WTC11 (cell line): Measurements from ENCODE around the gene TGM1. TPM values are rescaled to one million over a fixed set of nuclear protein-coding genes. Genes with fewer than 3 reads are reported as not detected.
"Not testable (repeated sequence)": the region's sequence is repeated elsewhere in the genome, so short reads cannot be mapped to it uniquely, and the experiment has no call there.

Experiments used
- ATAC-seq: fragments of 200-7000 bp; cut with Tn5 transposase; 2 replicates; pipeline ENCODE4 v1.10.0; 2021; ENCODE audit warnings: mild to moderate bottlenecking, moderate library complexity
- CTCF ChIA-PET: fragments of 300-600 bp; sonication (Branson Sonifier 250); formaldehyde crosslinking; loops from one replicate; lab custom pipeline; 2021; ENCODE audit warnings: antibody characterized with exemption; lab: Charles Lee
- POLR2A ChIA-PET: fragments of 350-600 bp; sonication (Branson Sonifier 250); formaldehyde crosslinking; loops from one replicate; lab custom pipeline; 2021; ENCODE audit warnings: antibody characterized with exemption; lab: Charles Lee
- DNase-seq: peaks from one replicate; pipeline ENCODE4 v3.0.0; 2021; ENCODE audit warnings: low spot score
- H3K27ac Mint-ChIP-seq: 2 replicates; pipeline ENCODE4 v1.8.0; 2021; ENCODE audit warnings: mixed read lengths
- H3K27me3 Mint-ChIP-seq: 2 replicates; pipeline ENCODE4 v1.8.0; 2021; ENCODE audit warnings: low read depth, mild to moderate bottlenecking, moderate library complexity, mixed read lengths
- H3K36me3 Mint-ChIP-seq: 2 replicates; pipeline ENCODE4 v1.8.0; 2021; ENCODE audit warnings: mixed read lengths
- H3K4me1 Mint-ChIP-seq: 2 replicates; pipeline ENCODE4 v1.8.0; 2022; ENCODE audit warnings: mixed read lengths
- H3K4me3 Mint-ChIP-seq: 2 replicates; pipeline ENCODE4 v1.8.0; 2021; ENCODE audit warnings: mild to moderate bottlenecking, moderate library complexity, mixed read lengths
- H3K9me3 Mint-ChIP-seq: 2 replicates; pipeline ENCODE4 v1.8.0; 2021; ENCODE audit warnings: mixed read lengths
- CTCF ChIP-seq: fragments of 200-600 bp; IDR thresholded peaks from 2 replicates; pipeline ENCODE4 v1.8.0; 2022; ENCODE audit warnings: antibody characterized with exemption
- ELF4 ChIP-seq: sonication (generic); formaldehyde crosslinking; IDR thresholded peaks from 2 replicates; pipeline ENCODE4 v1.8.1; 2022; ENCODE audit warnings: low read depth, mild to moderate bottlenecking, moderate library complexity, missing genetic modification reagents
- EMX1 ChIP-seq: fragments of 250-450 bp; sonication (Bioruptor Pico); IDR thresholded peaks from 2 replicates; pipeline ENCODE4 v1.8.0; 2021; ENCODE audit warnings: mild to moderate bottlenecking
- ERG ChIP-seq: fragments of 250-450 bp; sonication (Bioruptor Pico); IDR thresholded peaks from 2 replicates; pipeline ENCODE4 v1.8.0; 2021; ENCODE audit warnings: mild to moderate bottlenecking
- HMGA2 ChIP-seq: fragments of 250-450 bp; sonication (Bioruptor Pico); IDR thresholded peaks from 2 replicates; pipeline ENCODE4 v1.4.0; 2021; ENCODE audit warnings: mild to moderate bottlenecking, moderate library complexity
- HMGXB4 ChIP-seq: sonication (generic); formaldehyde crosslinking; IDR thresholded peaks from 2 replicates; pipeline ENCODE4 v1.8.1; 2023; ENCODE audit warnings: mild to moderate bottlenecking, moderate library complexity, missing genetic modification reagents
- MLX ChIP-seq: sonication (generic); formaldehyde crosslinking; IDR thresholded peaks from 2 replicates; pipeline ENCODE4 v1.8.1; 2023; ENCODE audit warnings: mild to moderate bottlenecking, missing genetic modification reagents, moderate library complexity
- MYBL2 ChIP-seq: sonication (generic); formaldehyde crosslinking; IDR thresholded peaks from 2 replicates; pipeline ENCODE4 v1.8.1; 2023; ENCODE audit warnings: mild to moderate bottlenecking, moderate library complexity, missing genetic modification reagents
- NR3C1 ChIP-seq: sonication (generic); formaldehyde crosslinking; conservative IDR thresholded peaks from 2 replicates; pipeline ENCODE4 v1.8.1; 2023; ENCODE audit warnings: low read depth, mild to moderate bottlenecking, missing genetic modification reagents
- SMAD3 ChIP-seq: sonication (generic); formaldehyde crosslinking; IDR thresholded peaks from 2 replicates; pipeline ENCODE4 v1.8.0; 2022; ENCODE audit warnings: missing genetic modification reagents, mild to moderate bottlenecking, borderline replicate concordance
- SP1 ChIP-seq: sonication (generic); formaldehyde crosslinking; conservative IDR thresholded peaks from 2 replicates; pipeline ENCODE4 v1.8.1; 2022; ENCODE audit warnings: missing genetic modification reagents
- ZNF219 ChIP-seq: sonication (generic); formaldehyde crosslinking; IDR thresholded peaks from 2 replicates; pipeline ENCODE4 v1.8.0; 2023; ENCODE audit warnings: missing genetic modification reagents, mild to moderate bottlenecking, borderline replicate concordance
- ZNF396 ChIP-seq: fragments of 250-450 bp; sonication (Bioruptor Pico); IDR thresholded peaks from 2 replicates; pipeline ENCODE4 v1.8.0; 2021; ENCODE audit warnings: mild to moderate bottlenecking, moderate library complexity, borderline replicate concordance
- ZNF512 ChIP-seq: sonication (generic); formaldehyde crosslinking; IDR thresholded peaks from 2 replicates; pipeline ENCODE4 v1.8.1; 2022; ENCODE audit warnings: missing genetic modification reagents, borderline replicate concordance
- ZNF532 ChIP-seq: fragments of 250-450 bp; sonication (Bioruptor Pico); IDR thresholded peaks from 2 replicates; pipeline ENCODE4 v1.9.0; 2021; ENCODE audit warnings: mild to moderate bottlenecking, borderline replicate concordance
- ZSCAN18 ChIP-seq: fragments of 250-450 bp; sonication (Bioruptor Pico); IDR thresholded peaks from 2 replicates; pipeline ENCODE4 v2.1.2; 2022; ENCODE audit warnings: mild to moderate bottlenecking, moderate library complexity
- total RNA-seq: library from RNA; stranded (reverse); gene quantifications from 3 replicates; pipeline ENCODE4 v1.2.3, GENCODE V29; 2021

The TGM1 gene
- total RNA-seq, 1 experiment from 2014 or later, result 5.2 TPM

GRCh38 chr14:24219080-24219479 lies 43.9 kb downstream of the TGM1 start:
- no peak overlapping the region for H3K4me3 Mint-ChIP-seq
- no peak for DNase-seq
- H3K27ac Mint-ChIP-seq, result no peak overlapping the region
- peaks cover 5% of the 10 kb centered on the region for H3K36me3 Mint-ChIP-seq
- ATAC-seq, result no peak
- ChIA-PET POLR2A (no interaction called here), CTCF (interaction anchor here (1.0 kb wide), 1 partner anchor 23 kb away, joined by 3 read pairs; the partner anchor contains the start of gene TINF2)
- peaks cover 13% of the 10 kb centered on the region for H3K4me1 Mint-ChIP-seq
- H3K27me3 Mint-ChIP-seq, result no peaks in the 10 kb centered on the region
- TF ChIP-seq SMAD3, result no peak
- TF ChIP-seq ZNF396 (CRISPR knock-in tag), result no peak
- TF ChIP-seq ZNF532 (CRISPR knock-in tag), result no peak
- no peak for TF ChIP-seq EMX1
- H3K9me3 Mint-ChIP-seq, result no peaks in the 10 kb centered on the region

- H3K4me3 Mint-ChIP-seq, DNase-seq, H3K36me3 Mint-ChIP-seq, H3K27me3 Mint-ChIP-seq, H3K9me3 Mint-ChIP-seq, POLR2A ChIA-PET, H3K27ac Mint-ChIP-seq, ATAC-seq: not testable (repeated sequence)
- H3K4me1 Mint-ChIP-seq, result peaks cover 23% of the 10 kb centered on the region
- CTCF ChIA-PET, result interaction anchor here (1.3 to 2.5 kb wide), 4 partner anchors 25 to 82 kb away, joined by 4 to 31 read pairs (median 7); partner anchors contain the start of genes IPO4, IRF9 and TINF2
Observed at GRCh38 chr14:24216876-24217275, 46.1 kb downstream of the TGM1 start.

GRCh38 chr14:24216345-24216699 lies 46.7 kb downstream of the TGM1 start:
- Mint-ChIP-seq H3K9me3 (no peaks in the 10 kb centered on the region), H3K36me3 (peaks cover 10% of the 10 kb centered on the region), H3K27ac (peak overlapping the region; percentile 97), H3K4me1 (peaks cover 23% of the 10 kb centered on the region), H3K27me3 (no peaks in the 10 kb centered on the region; the same call in 1 of the 2 replicates), H3K4me3 (peak overlapping the region; percentile 96)
- ChIA-PET POLR2A (interaction anchor here (1.1 to 2.1 kb wide), 4 partner anchors 20 to 55 kb away, joined by 3 to 10 read pairs (median 8); partner anchors contain the start of genes IPO4, RABGGTA, TINF2 and TM9SF1), CTCF (interaction anchor here (0.8 to 2.6 kb wide), 18 partner anchors 11 to 226 kb away, joined by 3 to 31 read pairs (median 5); partner anchors contain the start of genes CIDEB, IPO4, IRF9 and PSME2)
- DNase-seq (no peak), ATAC-seq (no peak)
- no peak for TF ChIP-seq CTCF
- TF ChIP-seq ZNF512 (CRISPR knock-in tag), result no peak
- TF ChIP-seq NR3C1 (CRISPR knock-in tag), result no peak
- no peak for TF ChIP-seq ZSCAN18 (CRISPR knock-in tag)
- TF ChIP-seq MYBL2 (CRISPR knock-in tag), result no peak
- no peak for TF ChIP-seq HMGXB4 (CRISPR knock-in tag)
- TF ChIP-seq ERG (CRISPR knock-in tag), result no peak
- no peak for TF ChIP-seq ELF4
- no peak for TF ChIP-seq MLX (CRISPR knock-in tag)
- no peak for TF ChIP-seq HMGA2 (CRISPR knock-in tag)
- TF ChIP-seq SP1, result no peak
- TF ChIP-seq ZNF219 (CRISPR knock-in tag), result no peak
